ENCODE results near the gene RABAC1.

DNA sequence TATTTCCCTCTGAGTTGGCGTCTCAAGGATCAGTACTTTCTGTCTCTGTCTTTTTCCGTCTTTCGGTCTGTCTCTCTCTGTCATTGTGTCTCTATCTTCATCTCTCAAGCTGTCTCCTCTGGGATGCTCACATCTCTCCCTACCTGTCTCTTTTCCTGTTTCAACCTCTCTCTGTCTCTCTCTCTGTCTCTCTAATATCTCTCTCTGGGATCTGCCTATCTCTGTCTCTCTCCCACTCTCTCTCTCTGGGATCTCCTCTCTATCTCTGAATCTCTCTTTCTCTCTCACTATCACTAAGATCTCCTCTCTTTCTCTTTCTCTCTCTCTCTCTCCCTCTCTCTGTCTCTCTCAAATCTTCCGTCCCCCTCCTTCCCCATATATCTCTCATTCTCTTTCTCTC is 30.9 kb upstream of the RABAC1 start:
- TF ChIP-seq, protein P1, sequence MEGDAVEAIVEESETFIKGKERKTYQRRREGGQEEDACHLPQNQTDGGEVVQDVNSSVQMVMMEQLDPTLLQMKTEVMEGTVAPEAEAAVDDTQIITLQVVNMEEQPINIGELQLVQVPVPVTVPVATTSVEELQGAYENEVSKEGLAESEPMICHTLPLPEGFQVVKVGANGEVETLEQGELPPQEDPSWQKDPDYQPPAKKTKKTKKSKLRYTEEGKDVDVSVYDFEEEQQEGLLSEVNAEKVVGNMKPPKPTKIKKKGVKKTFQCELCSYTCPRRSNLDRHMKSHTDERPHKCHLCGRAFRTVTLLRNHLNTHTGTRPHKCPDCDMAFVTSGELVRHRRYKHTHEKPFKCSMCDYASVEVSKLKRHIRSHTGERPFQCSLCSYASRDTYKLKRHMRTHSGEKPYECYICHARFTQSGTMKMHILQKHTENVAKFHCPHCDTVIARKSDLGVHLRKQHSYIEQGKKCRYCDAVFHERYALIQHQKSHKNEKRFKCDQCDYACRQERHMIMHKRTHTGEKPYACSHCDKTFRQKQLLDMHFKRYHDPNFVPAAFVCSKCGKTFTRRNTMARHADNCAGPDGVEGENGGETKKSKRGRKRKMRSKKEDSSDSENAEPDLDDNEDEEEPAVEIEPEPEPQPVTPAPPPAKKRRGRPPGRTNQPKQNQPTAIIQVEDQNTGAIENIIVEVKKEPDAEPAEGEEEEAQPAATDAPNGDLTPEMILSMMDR (conservative IDR thresholded peaks at IDR 0.05; ENCODE audit: low read depth, low read length), result no peak
- no peak for TF ChIP-seq EZH2 (IDR thresholded peaks at IDR 0.05; ENCODE audit: borderline replicate concordance, low read depth, low read length, poor library complexity, severe bottlenecking)
